G401 (cell line): ENCODE measurements around the gene NFYA. TPM values are rescaled to one million over a fixed set of nuclear protein-coding genes. Genes with fewer than 3 reads are reported as not detected.

Source experiments
- DNase-seq: peaks from one replicate; pipeline ENCODE4 v3.0.0-alpha.2; 2015; ENCODE audit warnings: low spot score
- in situ Hi-C: cut with HindIII; loops from 2 replicates; pipeline ENCODE4 v1.10.0; 2016; ENCODE audit warnings: low sequenced_read_pairs, mixed read lengths
- total RNA-seq: library from RNA; depleted of rRNA; stranded (reverse); fragments of >200 nt; shearing (Covaris generic); gene quantifications from 2 replicates; pipeline ENCODE4 v1.2.3, GENCODE V29; 2014; rRNA removed

Gene NFYA
- total RNA-seq, result 21.2 and 26.8 TPM in 2 replicates

- DNase-seq, result no peak
Observed at GRCh38 chr6:41072836-41073202, at the start of gene NFYA. Gene NFYA, plus strand, starts transcription at chr6:41072974. Its CDS starts 6,116 bp downstream, at chr6:41079090.

DNA sequence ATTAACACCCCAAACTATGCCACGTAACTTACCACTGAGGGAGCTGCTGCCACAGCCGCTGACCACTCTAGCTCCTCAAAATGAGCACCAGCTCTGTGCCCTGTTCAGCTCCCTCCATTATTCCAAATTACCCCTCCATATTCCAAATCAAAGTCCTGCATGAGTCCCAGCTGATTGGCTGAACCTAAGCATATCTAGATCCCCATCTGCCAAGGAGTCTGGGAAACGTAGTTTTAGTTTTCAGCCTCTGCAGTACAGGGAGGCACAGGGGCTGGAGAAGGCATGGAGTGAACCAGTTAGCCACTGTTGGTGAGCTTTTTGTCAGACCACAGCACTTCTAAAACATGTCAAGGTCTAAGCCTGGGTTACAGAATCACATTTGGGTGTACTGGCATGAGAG is 49.7 kb upstream of the NFYA start:
- in situ Hi-C loops, result no loop called here

More at GRCh38 chr6:41072836-41073202, at the start of gene NFYA:
- in situ Hi-C loops, result no loop called here

GRCh38 chr6:41025966-41026530 is 46.7 kb upstream of the NFYA start:
- in situ Hi-C loops, result no loop called here
- no peak for DNase-seq

More for the DNA sequence above, 49.7 kb upstream of the NFYA start:
- no peak for DNase-seq

DNA sequence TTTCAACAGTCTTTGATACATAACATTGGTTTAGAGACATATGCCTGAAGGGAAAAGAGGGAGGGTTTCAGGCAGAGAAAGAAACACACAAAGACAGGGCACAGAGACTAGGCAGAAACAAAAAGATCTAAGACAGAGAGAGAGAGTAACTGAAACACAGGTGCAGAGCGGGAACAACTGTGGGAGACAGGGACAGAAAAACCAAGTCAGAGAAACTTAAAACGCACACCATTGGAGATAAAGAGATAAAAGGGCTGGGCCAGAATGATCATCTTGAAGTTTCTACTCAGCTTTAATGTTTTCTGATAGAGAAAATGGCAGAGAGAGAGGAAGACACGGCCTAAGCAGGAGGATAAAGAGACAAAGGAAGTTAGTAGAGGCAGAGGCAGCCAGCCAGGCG is 45.5 kb upstream of the NFYA start:
- DNase-seq, result no peak
- in situ Hi-C loops, result no loop called here

GRCh38 chr6:41027799-41028560 is 44.8 kb upstream of the NFYA start:
- peak; percentile 68 for DNase-seq
- in situ Hi-C loops, result no loop called here

GRCh38 chr6:41028561-41029412 is 44.0 kb upstream of the NFYA start:
- in situ Hi-C loops, result no loop called here
- no peak for DNase-seq

DNA sequence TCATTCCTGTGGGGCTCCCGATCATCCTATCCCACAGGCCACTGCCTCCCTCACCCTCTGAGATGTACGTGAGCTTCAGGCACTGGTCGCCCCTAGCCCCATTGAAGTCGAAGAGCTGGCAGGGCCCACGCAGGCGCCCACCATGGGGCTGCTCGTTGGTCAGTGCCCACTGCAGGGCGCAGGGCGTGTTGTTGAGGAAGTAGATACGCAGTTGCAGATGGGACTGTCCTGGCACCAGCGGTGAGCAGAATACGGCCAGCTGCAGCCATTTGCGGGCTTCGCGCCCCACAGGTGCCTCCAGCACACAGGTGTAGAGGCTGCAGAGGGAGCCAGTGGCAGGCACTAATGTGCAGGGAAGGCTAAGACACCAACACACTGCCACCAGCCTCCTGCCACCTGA is 39.9 kb upstream of the NFYA start:
- DNase-seq, result no peak
- in situ Hi-C loops, result no loop called here

DNA sequence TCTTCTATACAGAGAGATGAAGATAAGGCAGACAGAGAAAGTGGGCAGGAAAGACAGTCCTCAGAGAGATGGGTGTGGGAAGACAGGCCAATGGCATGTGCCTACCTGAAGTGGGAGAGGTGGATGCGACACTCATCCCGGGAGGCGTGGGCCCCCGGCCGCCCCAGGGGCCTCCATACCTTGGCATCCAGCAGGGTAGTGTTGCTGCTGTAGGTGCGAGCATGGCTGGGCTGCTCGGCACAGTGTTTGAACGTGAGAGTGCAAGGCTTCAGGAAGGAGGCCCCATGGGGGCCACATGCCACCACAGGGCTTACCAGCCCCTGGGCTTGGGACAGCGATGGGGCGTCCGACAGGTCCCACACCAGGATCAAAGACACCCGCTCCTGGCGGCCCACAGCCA is 39.0 kb upstream of the NFYA start:
- DNase-seq, result no peak
- in situ Hi-C loops, result no loop called here

DNA sequence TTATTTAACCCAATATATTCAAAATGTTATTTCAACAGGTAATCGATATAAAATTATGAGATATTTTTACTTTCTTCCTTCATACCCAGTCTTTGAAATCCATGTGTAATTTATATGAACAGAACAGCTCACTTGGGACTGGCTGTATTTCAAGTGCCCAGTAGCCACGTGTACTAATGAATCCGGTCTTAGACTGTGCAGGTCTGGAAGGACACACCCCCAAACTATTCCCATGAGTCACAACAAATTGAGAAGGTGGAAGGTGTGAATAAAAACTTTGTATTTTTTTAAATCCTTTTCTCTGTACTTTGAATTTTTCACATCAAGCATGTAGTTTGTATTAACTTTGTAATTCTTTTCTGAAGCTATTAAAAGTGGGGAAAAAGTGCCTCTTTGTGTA is 36.6 kb upstream of the NFYA start:
- no peak for DNase-seq
- in situ Hi-C loops, result no loop called here

DNA sequence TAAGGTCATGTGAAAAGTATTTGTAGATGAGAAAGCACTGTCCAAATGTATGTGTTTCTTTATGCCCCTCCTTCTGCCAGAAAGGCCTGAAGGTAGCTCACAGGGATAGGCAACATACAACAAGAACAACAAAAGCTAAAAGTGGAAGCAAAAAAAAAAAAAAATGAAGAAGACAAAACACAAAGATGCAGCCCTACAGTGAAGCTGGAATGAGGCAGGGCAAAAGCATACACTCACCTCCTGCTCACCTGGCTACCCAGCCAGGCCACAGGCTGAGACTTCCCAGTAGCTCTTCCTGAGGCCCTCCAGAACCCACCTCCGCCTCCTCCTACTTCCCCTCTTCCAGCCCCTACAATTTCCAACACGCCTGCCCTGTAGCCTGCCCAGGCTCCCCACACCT is 36.2 kb upstream of the NFYA start:
- in situ Hi-C loops, result no loop called here
- DNase-seq, result no peak

GRCh38 chr6:41037107-41037900 is 35.5 kb upstream of the NFYA start:
- in situ Hi-C loops, result no loop called here

DNA sequence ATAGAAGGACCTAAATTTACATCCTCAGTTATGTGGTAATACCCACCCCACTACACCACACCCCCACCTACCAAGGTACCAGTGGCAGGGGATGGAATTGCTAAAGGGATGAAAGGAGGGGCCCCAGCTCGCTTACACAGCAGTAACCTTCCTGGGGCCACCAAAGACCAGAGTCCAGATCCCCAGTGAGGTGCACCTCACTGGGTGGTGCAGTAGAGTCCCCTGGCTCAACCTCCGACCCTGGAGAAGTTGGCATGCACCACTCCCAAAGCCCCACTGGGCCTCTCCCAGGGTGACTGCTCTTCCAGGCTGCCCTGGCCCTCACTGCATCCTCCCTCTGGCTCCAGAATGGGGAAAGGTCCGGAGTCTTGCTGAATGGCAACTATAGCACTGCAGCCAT is 34.6 kb upstream of the NFYA start:
- DNase-seq, result no peak
- in situ Hi-C loops, result no loop called here

More at GRCh38 chr6:41037107-41037900, 35.5 kb upstream of the NFYA start:
- DNase-seq, result no peak

- in situ Hi-C loops, result no loop called here
- DNase-seq, result peak; percentile 13
Observed at GRCh38 chr6:41039060-41039998, 33.4 kb upstream of the NFYA start, which contains the start of gene UNC5CL. Gene UNC5CL, minus strand, starts transcription at chr6:41039221. Its CDS starts 4,147 bp downstream, at chr6:41035074.

DNA sequence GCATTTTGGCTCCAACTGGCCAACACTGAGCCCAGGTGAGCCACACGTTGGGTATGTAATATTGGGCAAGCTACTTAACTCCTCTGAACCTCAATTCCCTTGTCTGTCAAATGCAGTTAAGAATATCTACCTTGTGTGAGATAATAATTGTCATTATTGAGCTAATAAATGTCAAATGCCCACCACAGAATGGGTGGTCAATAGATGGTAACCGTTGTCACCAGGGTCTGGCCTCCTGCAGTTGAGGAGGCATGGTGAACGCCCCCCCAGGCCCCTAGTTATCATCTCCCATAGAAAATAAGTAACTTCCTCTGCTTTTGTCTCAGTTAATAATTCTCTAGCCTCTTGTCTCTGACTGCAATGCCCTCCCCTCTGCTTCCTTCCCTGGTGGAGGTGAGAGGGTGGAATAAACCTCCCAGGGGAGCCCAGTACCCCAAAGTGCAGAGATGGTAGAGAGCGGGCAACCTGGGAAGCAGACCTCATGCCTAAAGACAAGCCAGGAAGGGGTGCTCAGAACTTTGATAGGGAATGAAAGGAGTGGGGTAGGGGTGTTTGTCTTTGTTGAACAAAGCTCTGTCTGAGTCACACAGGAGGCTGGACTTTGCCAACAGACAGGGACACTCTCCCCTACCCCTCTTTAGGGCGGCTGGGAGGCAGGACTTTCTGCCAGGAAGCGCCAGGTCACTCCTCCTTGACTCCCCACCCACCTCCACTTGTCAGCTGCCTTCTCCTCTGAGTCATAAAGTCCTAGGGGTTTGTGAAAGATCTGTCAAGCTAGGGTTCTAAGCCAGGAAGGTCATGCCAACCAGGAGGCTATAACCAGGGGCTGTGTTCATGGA is 32.5 kb upstream of the NFYA start:
- in situ Hi-C loops, result no loop called here

DNA sequence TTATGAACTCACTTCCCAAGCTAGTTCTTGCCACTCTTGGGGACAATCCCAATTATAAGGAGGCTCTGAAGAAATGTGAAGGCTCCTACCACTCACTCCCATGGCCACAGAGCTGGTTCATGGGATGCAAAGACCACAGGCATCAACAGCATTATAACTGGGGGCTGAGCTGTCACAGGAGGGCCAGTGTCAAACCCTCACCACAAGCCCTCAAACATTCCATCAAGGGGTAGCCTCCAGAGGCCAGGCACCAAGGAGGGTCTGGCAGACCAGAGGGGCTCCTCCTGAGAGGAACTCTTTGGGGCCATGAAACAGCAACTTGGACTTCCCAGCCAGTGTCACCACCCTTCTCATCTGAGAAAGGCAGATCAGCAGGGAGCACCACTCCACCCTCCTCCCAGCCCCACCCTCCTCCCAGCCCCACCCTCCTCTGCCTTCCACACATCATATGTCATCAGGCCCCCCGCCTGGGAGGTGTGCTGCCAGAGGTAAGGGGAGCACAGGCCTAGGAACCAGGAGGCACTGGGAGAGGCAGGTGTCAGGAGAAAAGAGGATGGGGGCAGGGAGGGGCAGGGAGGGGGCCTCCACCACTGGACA is 31.7 kb upstream of the NFYA start:
- DNase-seq, result no peak
- in situ Hi-C loops, result no loop called here

More for the DNA sequence above, 32.5 kb upstream of the NFYA start:
- no peak for DNase-seq

DNA sequence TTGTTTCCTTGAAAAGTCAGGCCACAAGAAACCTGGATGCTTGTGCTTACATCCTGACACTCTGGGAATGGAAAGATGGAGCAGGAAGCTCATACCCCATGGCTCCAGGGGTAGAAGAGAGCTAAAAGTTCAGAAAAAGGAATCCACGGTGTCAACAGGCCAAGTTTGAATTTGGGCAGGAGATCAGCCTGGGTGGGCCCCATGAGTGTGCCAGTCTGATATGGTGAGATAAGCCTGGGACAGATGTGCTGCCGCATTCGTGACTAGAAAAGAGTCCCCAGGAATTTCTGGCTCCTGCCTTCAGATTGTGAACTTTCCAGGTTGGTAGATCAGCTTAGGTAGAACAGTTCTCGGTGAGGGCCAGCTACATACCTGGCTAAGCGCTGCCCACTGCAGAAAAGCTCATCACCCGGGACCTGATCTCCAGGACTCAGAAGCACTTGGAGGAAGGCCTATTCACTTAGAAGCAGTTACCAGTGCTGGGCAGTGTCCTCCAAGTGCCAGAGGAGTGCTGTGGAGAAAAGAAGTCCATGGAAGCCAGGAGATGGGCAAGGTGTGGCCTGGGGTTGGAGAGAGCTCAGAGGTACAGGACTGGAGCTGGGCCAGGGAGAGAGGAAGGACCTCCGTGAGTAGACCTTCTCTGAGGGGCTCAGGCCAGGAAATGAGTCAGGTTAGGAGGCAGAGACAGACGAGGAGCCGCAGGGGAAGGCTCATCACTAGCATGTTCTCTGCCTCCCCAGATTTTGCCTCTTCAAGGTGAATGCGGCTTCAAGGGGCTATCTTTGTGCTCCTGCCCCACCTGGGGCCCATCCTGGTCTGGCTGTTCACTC is 30.3 kb upstream of the NFYA start, which contains the start of gene TSPO2:
Gene TSPO2 (plus strand): TSS at position 242 of the 830 bp plus-strand sequence. CDS start 519 bp downstream, at position 761.
- no peak for DNase-seq
- in situ Hi-C loops, result no loop called here
